Measurements from ENCODE around the gene ARFRP1. TPM values are rescaled to one million over a fixed set of nuclear protein-coding genes. Genes with fewer than 3 reads are reported as not detected.

The ARFRP1 gene
- total RNA-seq, 1 donor from 2014 or later = 39.8 TPM

DNA sequence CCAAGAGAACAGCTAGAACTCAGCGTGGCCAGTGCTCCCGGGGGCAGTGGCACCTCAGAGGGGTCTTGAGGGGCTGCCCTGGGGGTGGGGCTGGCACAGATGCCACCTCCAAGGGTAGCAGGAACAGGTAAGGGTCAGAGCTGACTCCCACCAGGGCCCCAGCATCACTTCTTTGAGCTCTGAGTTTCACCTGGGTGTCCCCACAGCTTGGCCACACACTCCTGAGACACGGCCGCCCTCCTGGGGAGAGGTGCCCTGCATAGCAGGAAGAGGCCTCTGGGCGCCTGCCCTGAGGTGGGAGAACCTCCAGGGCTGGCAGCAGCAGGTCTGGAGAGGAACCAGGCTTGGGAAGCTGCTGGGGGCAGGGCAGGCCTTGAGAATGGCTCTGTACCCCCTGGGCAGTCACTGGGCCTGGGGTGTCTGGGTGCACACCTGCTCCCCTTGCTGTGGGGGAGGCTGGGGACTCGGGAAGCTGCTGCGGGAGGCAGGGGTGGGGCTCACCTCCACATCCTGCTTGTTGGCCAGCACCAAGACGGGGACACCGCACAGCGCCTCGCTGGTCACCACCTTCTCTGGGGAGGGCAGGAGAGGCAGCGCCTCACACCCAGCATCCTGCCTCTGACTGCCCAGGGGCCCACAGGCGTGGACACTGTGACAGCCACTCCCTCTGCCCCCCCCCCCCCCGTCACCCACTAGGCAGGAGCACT, 6.3 kb downstream of the ARFRP1 start:
- peak; percentile 83 for DNase-seq (ENCODE audit: low spot score)
- Mint-ChIP-seq H3K36me3 (ENCODE audit: low read depth) (peaks cover 5% of the 10 kb centered on the region), H3K9me3 (ENCODE audit: low read depth) (no peaks in the 10 kb centered on the region), H3K4me1 (ENCODE audit: low read depth) (peaks cover 34% of the 10 kb centered on the region), H3K27me3 (ENCODE audit: low read depth) (no peaks in the 10 kb centered on the region), H3K4me3 (ENCODE audit: unreplicated experiment) (no peak overlapping the region), H3K27ac (ENCODE audit: unreplicated experiment) (no peak overlapping the region)
- TF ChIP-seq, protein P1, sequence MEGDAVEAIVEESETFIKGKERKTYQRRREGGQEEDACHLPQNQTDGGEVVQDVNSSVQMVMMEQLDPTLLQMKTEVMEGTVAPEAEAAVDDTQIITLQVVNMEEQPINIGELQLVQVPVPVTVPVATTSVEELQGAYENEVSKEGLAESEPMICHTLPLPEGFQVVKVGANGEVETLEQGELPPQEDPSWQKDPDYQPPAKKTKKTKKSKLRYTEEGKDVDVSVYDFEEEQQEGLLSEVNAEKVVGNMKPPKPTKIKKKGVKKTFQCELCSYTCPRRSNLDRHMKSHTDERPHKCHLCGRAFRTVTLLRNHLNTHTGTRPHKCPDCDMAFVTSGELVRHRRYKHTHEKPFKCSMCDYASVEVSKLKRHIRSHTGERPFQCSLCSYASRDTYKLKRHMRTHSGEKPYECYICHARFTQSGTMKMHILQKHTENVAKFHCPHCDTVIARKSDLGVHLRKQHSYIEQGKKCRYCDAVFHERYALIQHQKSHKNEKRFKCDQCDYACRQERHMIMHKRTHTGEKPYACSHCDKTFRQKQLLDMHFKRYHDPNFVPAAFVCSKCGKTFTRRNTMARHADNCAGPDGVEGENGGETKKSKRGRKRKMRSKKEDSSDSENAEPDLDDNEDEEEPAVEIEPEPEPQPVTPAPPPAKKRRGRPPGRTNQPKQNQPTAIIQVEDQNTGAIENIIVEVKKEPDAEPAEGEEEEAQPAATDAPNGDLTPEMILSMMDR (IDR thresholded peaks at IDR 0.05) = no peak

DNA sequence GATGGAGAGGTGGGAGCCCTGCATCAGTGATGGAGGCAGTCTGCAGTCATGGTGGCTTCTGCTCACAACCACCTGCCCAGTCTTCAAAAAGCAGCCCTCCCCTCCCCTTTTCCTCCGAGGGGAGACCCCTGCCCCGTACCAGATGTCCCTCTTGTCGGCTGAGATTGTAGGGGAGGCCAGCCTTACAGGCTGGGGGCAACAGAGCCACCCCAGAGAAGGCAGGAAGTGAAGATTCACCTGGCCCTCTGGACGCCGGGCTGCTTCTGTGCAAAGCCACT, 6.8 kb downstream of the ARFRP1 start:
- no peak overlapping the region for H3K27ac Mint-ChIP-seq (ENCODE audit: unreplicated experiment)
- H3K4me3 Mint-ChIP-seq (ENCODE audit: unreplicated experiment) = no peak overlapping the region
- H3K36me3 Mint-ChIP-seq (ENCODE audit: low read depth) = peaks cover 5% of the 10 kb centered on the region
- no peaks in the 10 kb centered on the region for H3K27me3 Mint-ChIP-seq (ENCODE audit: low read depth)
- H3K4me1 Mint-ChIP-seq (ENCODE audit: low read depth) = peaks cover 29% of the 10 kb centered on the region
- H3K9me3 Mint-ChIP-seq (ENCODE audit: low read depth) = no peaks in the 10 kb centered on the region
- peak; percentile 72 for DNase-seq (ENCODE audit: low spot score)
- TF ChIP-seq, protein P1 (IDR thresholded peaks at IDR 0.05) = no peak

DNA sequence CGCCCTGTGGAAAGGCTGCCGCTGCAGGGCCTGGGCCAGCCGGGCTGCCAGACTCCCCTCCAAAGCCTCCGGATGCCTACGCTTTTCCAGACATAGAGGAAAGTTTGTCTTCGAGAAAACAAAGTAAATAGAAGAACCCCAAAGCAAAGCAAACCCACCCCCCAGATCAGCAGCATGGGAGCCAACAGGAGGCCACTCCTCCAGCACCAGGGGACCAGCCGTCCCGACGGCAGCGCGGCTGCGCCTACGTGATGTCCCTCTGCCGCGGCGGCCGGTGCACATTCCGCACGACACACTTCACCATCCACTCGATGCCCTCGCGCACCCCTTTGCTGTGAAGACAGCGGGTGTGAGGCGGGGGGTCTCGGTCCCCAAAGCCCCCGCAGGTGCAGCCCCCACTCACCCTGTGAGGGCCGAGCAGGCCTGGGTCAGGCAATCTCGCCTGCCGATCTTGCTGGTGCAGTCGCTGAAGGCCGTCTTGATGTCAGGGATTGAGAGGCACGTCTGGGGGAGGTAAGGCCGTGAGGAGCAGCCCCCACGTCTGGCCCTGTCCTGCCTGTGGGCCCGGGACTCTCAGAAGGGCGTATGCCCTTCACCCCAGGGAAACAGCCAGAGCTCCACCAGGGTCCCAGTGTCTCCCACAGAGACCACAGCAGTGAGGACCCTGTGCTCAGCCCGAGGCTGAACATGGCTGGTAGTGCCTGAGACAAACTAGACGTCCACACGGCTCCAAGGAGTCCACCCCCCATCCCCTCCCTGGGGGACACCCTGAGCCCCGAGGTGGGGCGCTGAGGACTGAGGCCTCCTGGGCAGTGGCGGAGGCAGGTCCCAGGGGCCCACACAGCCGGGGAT, 7.4 kb downstream of the ARFRP1 start:
- H3K4me3 Mint-ChIP-seq (ENCODE audit: unreplicated experiment) = no peak overlapping the region
- no peaks in the 10 kb centered on the region for H3K9me3 Mint-ChIP-seq (ENCODE audit: low read depth)
- TF ChIP-seq, protein P1 (IDR thresholded peaks at IDR 0.05) = no peak
- no peaks in the 10 kb centered on the region for H3K27me3 Mint-ChIP-seq (ENCODE audit: low read depth)
- H3K36me3 Mint-ChIP-seq (ENCODE audit: low read depth) = peaks cover 3% of the 10 kb centered on the region
- H3K4me1 Mint-ChIP-seq (ENCODE audit: low read depth) = peaks cover 28% of the 10 kb centered on the region
- peak; percentile 91 for DNase-seq (ENCODE audit: low spot score)
- peak overlapping the region; percentile 22 for H3K27ac Mint-ChIP-seq (ENCODE audit: unreplicated experiment)

DNA sequence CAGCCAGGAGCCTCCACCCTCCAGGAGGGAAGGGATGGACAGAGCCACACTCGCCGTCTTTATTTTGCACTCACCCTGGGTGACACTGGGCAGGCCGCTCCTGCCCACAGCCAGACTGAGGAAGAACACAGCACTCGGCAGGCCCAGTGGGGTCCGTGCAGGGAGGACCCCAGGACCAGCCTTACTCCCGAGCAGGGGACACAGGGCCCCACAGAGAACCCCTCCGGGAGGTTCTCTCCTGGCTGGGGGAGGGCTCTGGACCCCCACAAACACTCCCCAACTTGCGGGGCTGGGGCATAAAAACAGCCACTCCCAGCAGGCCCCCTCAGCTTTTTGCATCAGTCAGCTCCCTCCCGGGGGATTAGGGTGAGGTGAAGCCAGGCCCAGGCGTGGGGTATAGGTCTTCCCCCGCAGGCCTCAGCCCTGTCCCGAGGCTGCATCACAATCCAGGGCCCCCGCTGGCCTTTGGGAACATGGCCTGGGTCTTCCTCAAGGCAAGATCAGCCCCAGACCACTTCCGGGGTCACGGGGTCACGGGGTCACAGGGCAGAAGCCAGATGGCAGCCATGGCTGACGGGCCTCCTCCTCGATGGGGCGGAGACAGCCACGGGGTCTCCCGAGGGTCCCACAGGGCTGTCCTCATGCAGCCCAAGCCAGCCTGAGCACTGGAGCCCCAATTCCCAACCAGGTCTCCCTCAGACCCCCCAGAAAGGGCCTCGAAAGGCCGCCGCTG, 8.1 kb downstream of the ARFRP1 start:
- Mint-ChIP-seq H3K27ac (ENCODE audit: unreplicated experiment) (peak overlapping the region; percentile 87), H3K4me1 (ENCODE audit: low read depth) (peaks cover 28% of the 10 kb centered on the region), H3K27me3 (ENCODE audit: low read depth) (no peaks in the 10 kb centered on the region), H3K4me3 (ENCODE audit: unreplicated experiment) (no peak overlapping the region), H3K36me3 (ENCODE audit: low read depth) (no peaks in the 10 kb centered on the region), H3K9me3 (ENCODE audit: low read depth) (no peaks in the 10 kb centered on the region)
- TF ChIP-seq, protein P1 (IDR thresholded peaks at IDR 0.05) = no peak
- peak; percentile 90 for DNase-seq (ENCODE audit: low spot score)

All from chondrocyte (in vitro differentiated cells).